Lower leg skin (tissue), 3 donors: ENCODE results near the gene TXNDC8.

ENCODE experiments used
- CTCF ChIP-seq, 3 donors: fragments of 450-650 bp; IDR thresholded peaks; one replicate each; pipeline ENCODE4 v1.5.1; 2016; ENCODE audit warnings: antibody characterized with exemption in 3 of 3, mild to moderate bottlenecking in 3 of 3, moderate library complexity in 2 of 3
- POLR2A ChIP-seq, 2 donors: fragments of 450-650 bp; IDR thresholded peaks; one replicate each; pipeline ENCODE4 v1.6.1; 2016 to 2017; ENCODE audit warnings: antibody characterized with exemption in 2 of 2, mild to moderate bottlenecking in 1 of 2, moderate library complexity in 1 of 2

- no peak for TF ChIP-seq CTCF (IDR thresholded peaks at IDR 0.05)
- TF ChIP-seq POLR2A (IDR thresholded peaks at IDR 0.05) = no peak
Measured at GRCh38 chr9:110316261-110317075, 21.2 kb downstream of the TXNDC8 start.
